K562 (cell line): ENCODE data around the gene PHF5A. TPM values are rescaled to one million over a fixed set of nuclear protein-coding genes. Genes with fewer than 3 reads are reported as not detected.
"Not testable (repeated sequence)": the region's sequence is repeated elsewhere in the genome, so short reads cannot be mapped to it uniquely, and the experiment has no call there.

ENCODE experiments used
- ATAC-seq: fragments of 200-7000 bp; cut with Tn5 transposase; 3 replicates; pipeline ENCODE4 v1.9.1; 2020; ENCODE audit warnings: moderate library complexity
- BruUV-seq: library from RNA; stranded (reverse); fragments of 400-500 nt; replicated peaks from 2 replicates; lab custom pipeline; 2021; lab: Mats Ljungman, UMichigan
- CTCF ChIA-PET: fragments of 300-600 bp; formaldehyde crosslinking; extraction: SDS; loops from one replicate; lab custom pipeline; 2021; ENCODE audit warnings: low intra/inter-chr PET ratio; lab: Yijun Ruan, JAX
- POLR2A ChIA-PET: fragments of 300-600, 350-650 bp; sonication (Branson Sonifier 250); formaldehyde crosslinking; extraction: SDS; loops from one replicate; lab custom pipeline; 2021; ENCODE audit warnings: antibody characterized with exemption, inconsistent platforms; lab: Yijun Ruan, JAX
- DNase-seq, 4 experiments: peaks; one replicate each; pipeline versions ENCODE4 v3.0.0 to v3.0.0-alpha.2; 2011 to 2018; ENCODE audit warnings: low spot score in 3 of 4, mixed read lengths in 3 of 4; ENCODE audit errors: extremely low read depth in 1 of 4
- FAIRE-seq: peaks from 2 replicates; lab custom pipeline; 2011; peaks lifted over from hg19 to GRCh38; lab: Jason Lieb, UNC
- H2AFZ ChIP-seq: 2 replicates; pipeline ENCODE4 v1.6.0; 2011; ENCODE audit warnings: low read depth, low read length, control low read depth, inconsistent platforms
- H3K27ac ChIP-seq: fragments of 200-600 bp; 3 replicates; pipeline ENCODE4 v1.8.0; 2011; ENCODE audit warnings: low read depth, mild to moderate bottlenecking, control low read depth, inconsistent platforms, low read length, moderate library complexity, mixed read lengths; ENCODE audit errors: extremely low read depth
- H3K27me3 ChIP-seq, 2 experiments: fragments of 300-600 bp in 1 of 2; 2 replicates in 1 of 2; 3 replicates in 1 of 2; pipeline versions ENCODE4 v1.6.0 to v1.8.0; 2011; ENCODE audit warnings: inconsistent platforms in 2 of 2, low read length in 2 of 2, mild to moderate bottlenecking in 1 of 2, mixed read lengths in 1 of 2, moderate library complexity in 1 of 2; ENCODE audit not compliant: control insufficient read depth in 2 of 2, insufficient read depth in 2 of 2
- H3K36me3 ChIP-seq: fragments of 300-600 bp; 3 replicates; pipeline ENCODE4 v1.8.0; 2011; ENCODE audit warnings: mild to moderate bottlenecking, low read length, inconsistent platforms; ENCODE audit not compliant: control insufficient read depth, insufficient read depth
- H3K4me1 ChIP-seq, 2 experiments: fragments of 200-600 bp in 1 of 2; replicated peaks in 1 of 2; 2 replicates in 1 of 2; 3 replicates in 1 of 2; pipeline versions ENCODE4 v1.5.1 to v1.8.0; 2011; ENCODE audit warnings: inconsistent platforms in 2 of 2, low read length in 2 of 2, mild to moderate bottlenecking in 1 of 2, mixed read lengths in 1 of 2, moderate library complexity in 1 of 2; ENCODE audit not compliant: control insufficient read depth in 2 of 2, insufficient read depth in 2 of 2
- H3K4me2 ChIP-seq: 2 replicates; pipeline ENCODE4 v1.6.1; 2011; ENCODE audit warnings: low read length, control low read depth, inconsistent platforms, mixed read lengths; ENCODE audit not compliant: insufficient read depth
- H3K4me3 ChIP-seq: fragments of 200-600 bp; sonication (generic), shearing (Covaris generic); 2 replicates; pipeline ENCODE4 v1.5.1; 2016; ENCODE audit warnings: control low read depth, inconsistent platforms
- H3K79me2 ChIP-seq: fragments of 200-600 bp; 3 replicates; pipeline ENCODE4 v1.8.0; 2011; ENCODE audit warnings: low read length, inconsistent platforms; ENCODE audit not compliant: control insufficient read depth, insufficient read depth
- H3K9ac ChIP-seq, 2 experiments: 2 replicates each; pipeline versions ENCODE4 v1.6.0 to v1.6.1; 2011; ENCODE audit warnings: low read depth in 2 of 2, low read length in 2 of 2, control low read depth in 1 of 2, inconsistent platforms in 1 of 2, mild to moderate bottlenecking in 1 of 2, mixed read lengths in 1 of 2; ENCODE audit not compliant: insufficient read depth in 1 of 2
- H3K9me1 ChIP-seq: one replicate; pipeline ENCODE4 v1.6.0; 2011; ENCODE audit warnings: inconsistent platforms, mild to moderate bottlenecking, low read length, moderate library complexity; ENCODE audit not compliant: control insufficient read depth, insufficient read depth
- H3K9me3 ChIP-seq: replicated peaks from 2 replicates; pipeline ENCODE4 v1.5.1; 2011; ENCODE audit warnings: low read depth, low read length, inconsistent platforms; ENCODE audit not compliant: control insufficient read depth, insufficient read depth
- H4K20me1 ChIP-seq: replicated peaks from 2 replicates; pipeline ENCODE4 v1.6.1; 2011; ENCODE audit warnings: low read length, inconsistent platforms, mixed read lengths; ENCODE audit not compliant: control insufficient read depth, insufficient read depth
- CCNT2 ChIP-seq: IDR thresholded peaks from 2 replicates; pipeline ENCODE4 v1.6.1; 2011; ENCODE audit warnings: borderline replicate concordance, low read depth, mild to moderate bottlenecking, moderate library complexity, mixed read lengths, low read length; ENCODE audit not compliant: insufficient read length; ENCODE audit errors: extremely low read depth
- CGGBP1 ChIP-seq: fragments of 250-450 bp; sonication (Bioruptor Pico); IDR thresholded peaks from 2 replicates; pipeline ENCODE4 v1.9.0; 2021; ENCODE audit warnings: mild to moderate bottlenecking
- RFX7 ChIP-seq: fragments of 250-450 bp; sonication (Bioruptor Pico); IDR thresholded peaks from 2 replicates; pipeline ENCODE4 v1.5.1; 2021; ENCODE audit warnings: mild to moderate bottlenecking
- SLC30A9 ChIP-seq: fragments of 250-450 bp; sonication (Bioruptor Pico); IDR thresholded peaks from 2 replicates; pipeline ENCODE4 v1.8.0; 2022; ENCODE audit warnings: mild to moderate bottlenecking, moderate library complexity
- SMARCA5 ChIP-seq: fragments of 450-650 bp; IDR thresholded peaks from 2 replicates; pipeline ENCODE4 v1.6.1; 2016
- SRF ChIP-seq, 2 experiments: fragments of 250-450, 450-650 bp in 1 of 2; sonication (Bioruptor Pico) in 1 of 2; sonication (generic) in 1 of 2; formaldehyde crosslinking; IDR thresholded peaks; 2 replicates each; pipeline versions ENCODE4 v1.5.0 to v1.5.1; 2020 to 2022; ENCODE audit warnings: mild to moderate bottlenecking in 1 of 2, missing genetic modification reagents in 1 of 2
- TGIF2 ChIP-seq: sonication (generic); formaldehyde crosslinking; IDR thresholded peaks from 2 replicates; pipeline ENCODE4 v1.8.1; 2022; ENCODE audit warnings: mild to moderate bottlenecking, missing genetic modification reagents, moderate library complexity
- THRB ChIP-seq: fragments of 450-650 bp; formaldehyde crosslinking; conservative IDR thresholded peaks from 2 replicates; pipeline ENCODE4 v1.4.0; 2022; ENCODE audit warnings: mild to moderate bottlenecking, missing genetic modification characterization
- ZBTB26 ChIP-seq: fragments of 450-650 bp; formaldehyde crosslinking; IDR thresholded peaks from 2 replicates; pipeline ENCODE4 v1.4.0; 2022; ENCODE audit warnings: missing genetic modification characterization
- ZFP1 ChIP-seq: fragments of 450-650 bp; formaldehyde crosslinking; IDR thresholded peaks from 2 replicates; pipeline ENCODE4 v1.4.0; 2020; ENCODE audit warnings: mild to moderate bottlenecking, mixed read lengths
- ZFX ChIP-seq: sonication (generic); formaldehyde crosslinking; IDR thresholded peaks from 2 replicates; pipeline ENCODE4 v1.8.0; 2022; ENCODE audit warnings: mild to moderate bottlenecking, missing genetic modification reagents, moderate library complexity
- ZNF143 ChIP-seq: sonication (generic); formaldehyde crosslinking; IDR thresholded peaks from 2 replicates; pipeline ENCODE4 v1.9.0; 2022; ENCODE audit warnings: mild to moderate bottlenecking, missing genetic modification reagents
- ZNF561 ChIP-seq: fragments of 450-650 bp; formaldehyde crosslinking; conservative IDR thresholded peaks from 2 replicates; pipeline ENCODE4 v1.4.0; 2020; ENCODE audit warnings: mild to moderate bottlenecking, moderate library complexity
- WGBS: fragments of 100-300 bp; shearing (Covaris generic); methylation state at CpG from one replicate; pipeline ENCODE4 v1.1.6; 2016; ENCODE audit warnings: low coverage, mixed read lengths; ENCODE audit not compliant: insufficient coverage; ENCODE audit errors: missing lambda C conversion rate; 5-methylcytosine and 5-hydroxymethylcytosine counted together
- in situ Hi-C: fragments of 300-500 bp; cut with MboI; formaldehyde crosslinking; loops from 4 replicates; pipeline ENCODE4 v1.15.0; 2018; ENCODE audit warnings: inconsistent platforms, mixed read lengths
- intact Hi-C: fragments of 100-400 bp; cut with micrococcal nuclease; formaldehyde crosslinking; loops from 2 replicates; pipeline ENCODE4 v1.14.2; 2022
- polyA plus RNA-seq, 8 experiments: library from polyadenylated mRNA; depleted of rRNA in 4 of 8; stranded (reverse) in 5 of 8; unstranded in 3 of 8; fragments of >200 nt; fragmentation: Nextera tagmentation in 2 of 8; fragmentation: Illumina TruSeq in 1 of 8; extraction: Ambion mirVana in 2 of 8; extraction: Trizol in 1 of 8; gene quantifications; 2 replicates each; pipeline versions ENCODE4 v1.2.1 to v1.2.3, GENCODE V29; 2011 to 2014; ENCODE audit warnings: inconsistent platforms in 1 of 8, missing spikeins in 1 of 8
- total RNA-seq, 7 experiments: library from RNA; depleted of rRNA in 6 of 7; stranded (reverse); fragments of >200 nt in 6 of 7; fragmentation: Illumina TruSeq in 2 of 7; extraction: Trizol in 2 of 7; gene quantifications; 2 replicates each; pipeline versions ENCODE4 v1.2.1 to v1.2.3, GENCODE V29; 2011 to 2021; ENCODE audit warnings: low replicate concordance in 1 of 7

The PHF5A gene
- total and polyA plus RNA-seq, 9 of the 15 experiments (the other 6 are each of a cell fraction or from before 2014, with no cell fraction given), result 14.2 to 144 (median 101) TPM

- intact Hi-C loops, result no loop called here
- H3K4me2 ChIP-seq, result no peak overlapping the region
- POLR2A ChIA-PET, result no interaction called here
Observed at GRCh38 chr22:41442240-41442792, 26.2 kb downstream of the PHF5A start.

GRCh38 chr22:41440511-41440910 is 28.0 kb downstream of the PHF5A start:
- intact Hi-C loops, DNase-seq, H3K9me1 ChIP-seq, H3K9me3 ChIP-seq, ATAC-seq, H3K9ac ChIP-seq, BruUV-seq, FAIRE-seq, H2AFZ ChIP-seq, H3K4me3 ChIP-seq, H3K27ac ChIP-seq, CTCF ChIA-PET, H4K20me1 ChIP-seq, H3K27me3 ChIP-seq, in situ Hi-C loops, H3K4me2 ChIP-seq: not testable (repeated sequence)
- Histone ChIP-seq H3K36me3 (peaks cover 52% of the 10 kb centered on the region), H3K79me2 (peaks cover 62% of the 10 kb centered on the region), H3K4me1 (peaks cover 0 to 11% of the 10 kb centered on the region in 2 experiments; a peak in 3 of 5 replicates)
- 83% methylated on average over 3 of the region's 5 CpGs for WGBS
- POLR2A ChIA-PET, result interaction anchor here (0.6 kb wide), 1 partner anchor 1703 kb away, joined by 3 read pairs; no protein-coding TSS in a partner anchor

More at GRCh38 chr22:41442240-41442792, 26.2 kb downstream of the PHF5A start:
- TF ChIP-seq ZFP1 (CRISPR knock-in tag) (no peak), CGGBP1 (no peak), ZNF561 (no peak), SMARCA5 (no peak), ZBTB26 (CRISPR knock-in tag) (no peak), ZNF143 (CRISPR knock-in tag) (no peak), SLC30A9 (no peak), CCNT2 (no peak), RFX7 (CRISPR knock-in tag) (no peak), ZFX (no peak), SRF (CRISPR knock-in tag; IDR thresholded peaks at IDR 0.05) (no peak), TGIF2 (CRISPR knock-in tag) (no peak), THRB (no peak)
- TF ChIP-seq, all 486 proteins: peak for 0
- BruUV-seq, result no TSS peak
- Histone ChIP-seq H3K27ac (no peak overlapping the region), H3K79me2 (peaks cover 73% of the 10 kb centered on the region), H2AFZ (no peak overlapping the region), H3K9me3 (no peaks in the 10 kb centered on the region), H3K4me1 (peaks cover 0 to 16% of the 10 kb centered on the region in 2 experiments; a peak in 3 of 5 replicates), H3K9me1 (no peaks in the 10 kb centered on the region), H4K20me1 (peaks cover 6% of the 10 kb centered on the region), H3K36me3 (peaks cover 34% of the 10 kb centered on the region), H3K9ac (no peak overlapping the region), H3K27me3 (no peaks in the 10 kb centered on the region), H3K4me3 (no peak overlapping the region)
- 97% methylated on average over 2 of the region's 2 CpGs for WGBS
- ATAC-seq, result no peak
- in situ Hi-C loops, result no loop called here
- DNase-seq, result no peak
- CTCF ChIA-PET, result no interaction called here
- FAIRE-seq, result no peak
